Esophagus squamous epithelium (tissue), 4 donors: ENCODE data around the gene COL23A1.

Experiments used
- POLR2A ChIP-seq, 4 donors: fragments of 450-650 bp; IDR thresholded peaks; one replicate each; pipeline ENCODE4 v1.6.1; 2017; ENCODE audit warnings: antibody characterized with exemption in 4 of 4, mild to moderate bottlenecking in 4 of 4, moderate library complexity in 3 of 4
- TF ChIP-seq, protein P1 (sequence below), 6 experiments: fragments of 450-650 bp in 4 of 6; fragments of 200-600 bp in 2 of 6; sonication (generic) in 2 of 6; IDR thresholded peaks; one replicate each; pipeline ENCODE4 v1.5.1; 2016 to 2019; ENCODE audit warnings: antibody characterized with exemption in 6 of 6, mild to moderate bottlenecking in 4 of 6, moderate library complexity in 4 of 6

DNA sequence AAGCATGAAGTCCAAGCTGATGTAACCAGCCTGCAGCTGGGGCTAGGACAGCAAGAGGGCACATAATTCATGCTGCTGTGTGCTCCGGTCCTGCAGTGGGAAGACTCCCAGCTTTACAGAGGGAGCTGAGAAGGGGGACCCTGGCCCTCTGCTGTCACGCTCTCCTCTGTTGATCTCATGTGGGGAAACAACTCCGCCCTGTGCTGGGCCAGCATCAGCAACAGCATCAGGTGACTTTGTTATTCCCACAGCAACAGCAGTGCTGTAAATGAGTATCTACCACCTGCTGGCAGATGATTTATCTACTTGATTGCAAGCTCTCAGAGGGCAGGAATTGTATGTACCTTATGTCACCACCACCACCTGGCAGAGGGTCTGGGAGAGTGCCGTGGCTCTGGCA lies 176.2 kb downstream of the COL23A1 start:
- TF ChIP-seq, protein P1, sequence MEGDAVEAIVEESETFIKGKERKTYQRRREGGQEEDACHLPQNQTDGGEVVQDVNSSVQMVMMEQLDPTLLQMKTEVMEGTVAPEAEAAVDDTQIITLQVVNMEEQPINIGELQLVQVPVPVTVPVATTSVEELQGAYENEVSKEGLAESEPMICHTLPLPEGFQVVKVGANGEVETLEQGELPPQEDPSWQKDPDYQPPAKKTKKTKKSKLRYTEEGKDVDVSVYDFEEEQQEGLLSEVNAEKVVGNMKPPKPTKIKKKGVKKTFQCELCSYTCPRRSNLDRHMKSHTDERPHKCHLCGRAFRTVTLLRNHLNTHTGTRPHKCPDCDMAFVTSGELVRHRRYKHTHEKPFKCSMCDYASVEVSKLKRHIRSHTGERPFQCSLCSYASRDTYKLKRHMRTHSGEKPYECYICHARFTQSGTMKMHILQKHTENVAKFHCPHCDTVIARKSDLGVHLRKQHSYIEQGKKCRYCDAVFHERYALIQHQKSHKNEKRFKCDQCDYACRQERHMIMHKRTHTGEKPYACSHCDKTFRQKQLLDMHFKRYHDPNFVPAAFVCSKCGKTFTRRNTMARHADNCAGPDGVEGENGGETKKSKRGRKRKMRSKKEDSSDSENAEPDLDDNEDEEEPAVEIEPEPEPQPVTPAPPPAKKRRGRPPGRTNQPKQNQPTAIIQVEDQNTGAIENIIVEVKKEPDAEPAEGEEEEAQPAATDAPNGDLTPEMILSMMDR (IDR thresholded peaks at IDR 0.05): no peak
- TF ChIP-seq POLR2A (IDR thresholded peaks at IDR 0.05): no peak
